Osteocyte (in vitro differentiated cells): ENCODE data around the gene UBR3. TPM values are rescaled to one million over a fixed set of nuclear protein-coding genes. Genes with fewer than 3 reads are reported as not detected.

Experiments
- DNase-seq: peaks from one replicate; pipeline ENCODE4 v3.0.0; 2021; ENCODE audit warnings: mixed read lengths; ENCODE audit not compliant: unreplicated experiment; ENCODE audit errors: extremely low spot score
- H3K27ac Mint-ChIP-seq: one replicate; pipeline ENCODE4 v1.8.0; 2021; ENCODE audit warnings: mild to moderate bottlenecking, mixed read lengths; ENCODE audit not compliant: unreplicated experiment
- H3K27me3 Mint-ChIP-seq: one replicate; pipeline ENCODE4 v1.8.0; 2021; ENCODE audit warnings: mixed read lengths; ENCODE audit not compliant: unreplicated experiment
- H3K36me3 Mint-ChIP-seq: one replicate; pipeline ENCODE4 v1.8.0; 2021; ENCODE audit warnings: mixed read lengths; ENCODE audit not compliant: unreplicated experiment
- H3K4me1 Mint-ChIP-seq: one replicate; pipeline ENCODE4 v1.8.0; 2021; ENCODE audit warnings: mixed read lengths; ENCODE audit not compliant: unreplicated experiment
- H3K4me3 Mint-ChIP-seq: one replicate; pipeline ENCODE4 v1.8.0; 2021; ENCODE audit warnings: mild to moderate bottlenecking, moderate library complexity, mixed read lengths; ENCODE audit not compliant: unreplicated experiment
- H3K9me3 Mint-ChIP-seq: one replicate; pipeline ENCODE4 v1.8.0; 2021; ENCODE audit warnings: mixed read lengths; ENCODE audit not compliant: unreplicated experiment
- CTCF ChIP-seq: fragments of 200-600 bp; sonication (generic); IDR thresholded peaks from 2 replicates; pipeline ENCODE4 v1.5.0; 2021; ENCODE audit warnings: antibody characterized with exemption, mild to moderate bottlenecking, moderate library complexity
- total RNA-seq: library from RNA; stranded (reverse); gene quantifications from 2 replicates; pipeline ENCODE4 v1.2.1, GENCODE V29; 2021

The UBR3 gene
- total RNA-seq, 1 donor from 2014 or later, result 38.0 TPM

DNA sequence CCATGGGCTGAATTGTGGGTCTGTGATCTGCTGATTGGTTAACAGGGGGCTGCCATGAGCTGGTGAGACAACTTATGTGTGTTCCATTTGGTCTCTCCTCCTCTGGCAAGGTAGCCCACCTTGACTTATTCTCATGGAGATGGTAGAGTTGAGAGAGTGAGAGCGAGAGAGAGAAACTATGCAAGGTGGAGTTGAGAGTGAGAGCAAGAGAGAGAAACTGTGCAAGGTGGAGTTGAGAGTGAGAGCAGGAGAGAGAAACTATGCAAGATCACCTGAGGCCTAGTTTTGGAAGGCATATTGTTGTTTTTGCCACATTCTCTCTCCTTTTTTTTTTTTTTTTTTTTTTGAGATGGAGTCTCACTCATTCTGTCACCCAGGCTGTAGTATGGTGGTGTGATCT is 155.7 kb downstream of the UBR3 start:
- Mint-ChIP-seq H3K27me3 (no peaks in the 10 kb centered on the region), H3K9me3 (no peaks in the 10 kb centered on the region), H3K4me3 (no peak overlapping the region), H3K27ac (no peak overlapping the region), H3K36me3 (peaks cover 9% of the 10 kb centered on the region), H3K4me1 (no peaks in the 10 kb centered on the region)
- TF ChIP-seq CTCF, result no peak
- no peak for DNase-seq

DNA sequence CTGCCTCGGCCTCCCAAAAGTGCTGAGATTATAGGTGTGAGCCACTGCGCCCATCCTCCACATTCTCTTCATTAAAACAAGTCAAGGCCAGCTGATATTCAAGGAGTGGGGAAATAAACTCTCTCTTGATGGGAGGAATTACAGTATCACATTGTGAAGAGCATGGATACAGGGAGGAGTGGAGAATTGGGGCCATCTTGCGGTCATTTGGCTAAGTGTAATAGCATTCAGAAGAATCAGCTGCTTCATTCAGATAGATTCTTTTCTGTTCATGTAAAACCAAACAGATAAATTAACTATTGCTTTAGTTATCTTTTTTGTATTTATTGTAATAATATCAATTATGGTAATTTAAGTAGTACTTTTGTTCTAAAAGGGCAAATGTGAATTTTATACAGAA is 156.3 kb downstream of the UBR3 start:
- Mint-ChIP-seq H3K4me1 (no peaks in the 10 kb centered on the region), H3K27ac (no peak overlapping the region), H3K27me3 (no peaks in the 10 kb centered on the region), H3K4me3 (no peak overlapping the region), H3K36me3 (peaks cover 6% of the 10 kb centered on the region), H3K9me3 (no peaks in the 10 kb centered on the region)
- DNase-seq, result no peak
- TF ChIP-seq CTCF, result no peak

DNA sequence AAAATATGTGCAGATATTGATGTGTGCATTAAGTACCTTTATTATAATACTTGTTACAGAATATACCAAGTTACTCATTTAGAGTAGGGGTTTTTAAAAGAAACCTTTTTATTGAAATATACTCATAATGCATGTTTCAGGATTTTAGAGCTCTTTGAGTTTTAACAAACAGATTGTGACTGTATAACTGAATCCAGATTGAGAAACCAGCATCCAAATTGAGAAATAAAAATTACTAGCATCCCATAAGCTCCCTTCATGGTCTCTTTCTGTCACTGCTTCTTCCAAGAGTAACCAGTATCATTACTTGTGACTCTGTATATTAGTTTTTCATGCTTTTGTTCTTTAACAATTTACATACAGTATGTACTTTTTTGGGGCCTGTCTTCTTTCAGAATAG is 156.9 kb downstream of the UBR3 start:
- no peak for DNase-seq
- Mint-ChIP-seq H3K9me3 (no peaks in the 10 kb centered on the region), H3K4me1 (no peaks in the 10 kb centered on the region), H3K27ac (no peak overlapping the region), H3K27me3 (no peaks in the 10 kb centered on the region), H3K4me3 (no peak overlapping the region), H3K36me3 (peaks cover 6% of the 10 kb centered on the region)
- TF ChIP-seq CTCF, result no peak

DNA sequence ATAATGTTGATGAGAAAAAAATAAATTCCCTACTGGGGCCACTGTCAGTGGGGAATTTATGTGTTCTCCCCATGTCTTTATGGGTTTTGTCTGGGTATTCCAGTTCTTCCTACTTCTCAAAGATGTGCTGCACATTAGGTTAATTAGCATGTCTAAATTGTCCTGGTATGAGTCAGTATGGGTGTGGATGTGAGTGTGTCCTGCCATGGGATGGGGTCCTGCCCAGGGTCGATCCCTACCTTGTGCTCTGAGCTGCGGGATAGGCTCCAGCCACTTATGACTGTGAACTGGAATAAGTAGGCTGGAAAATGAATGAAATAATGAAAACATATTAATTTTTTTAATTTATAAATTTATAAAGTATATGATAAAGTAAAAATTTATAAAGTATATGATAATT is 167.5 kb downstream of the UBR3 start:
- H3K9me3 Mint-ChIP-seq, result peaks cover 2% of the 10 kb centered on the region
- H3K27me3 Mint-ChIP-seq, result no peaks in the 10 kb centered on the region
- H3K4me1 Mint-ChIP-seq, result peaks cover 15% of the 10 kb centered on the region
- no peak overlapping the region for H3K27ac Mint-ChIP-seq
- TF ChIP-seq CTCF, result no peak
- H3K36me3 Mint-ChIP-seq, result peaks cover 19% of the 10 kb centered on the region
- no peak for DNase-seq
- no peak overlapping the region for H3K4me3 Mint-ChIP-seq

DNA sequence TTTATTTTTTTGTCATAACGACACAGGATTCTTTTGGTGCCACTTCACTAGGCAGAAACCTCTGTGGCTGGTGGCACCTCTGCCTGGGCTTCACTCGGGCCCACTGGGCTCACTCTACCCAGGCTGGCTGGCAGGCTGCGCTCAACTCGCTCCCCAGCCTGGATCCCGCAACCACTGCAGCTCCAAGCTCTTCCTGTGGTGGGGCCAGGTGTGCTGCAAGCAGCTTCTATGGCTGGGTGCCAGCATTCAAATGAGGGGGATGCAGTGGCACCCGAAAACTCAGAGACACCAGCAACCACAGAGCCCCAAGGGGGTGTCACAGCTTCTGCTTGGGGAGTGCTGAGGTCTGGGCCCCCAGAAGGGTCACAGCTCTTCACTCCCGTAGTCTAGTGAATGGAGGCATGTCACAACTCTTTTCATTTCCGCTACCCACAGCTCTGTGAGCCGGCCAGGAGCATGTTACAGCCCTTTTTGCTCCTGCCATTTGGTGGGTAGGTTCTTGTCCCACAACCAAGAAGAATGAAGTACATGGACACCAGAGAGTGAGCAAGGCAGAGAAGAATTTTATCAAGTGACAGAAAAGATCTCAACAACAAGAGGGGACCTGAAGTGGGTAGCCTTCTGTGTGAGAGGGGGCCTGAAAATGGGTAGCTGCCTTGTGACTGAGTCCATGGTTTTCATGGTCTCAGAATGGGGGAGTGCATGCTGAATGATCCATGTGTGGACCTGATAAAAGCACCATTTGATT is 170.1 kb downstream of the UBR3 start:
- Mint-ChIP-seq H3K36me3 (peaks cover 19% of the 10 kb centered on the region), H3K4me3 (no peak overlapping the region), H3K27ac (no peak overlapping the region), H3K9me3 (no peaks in the 10 kb centered on the region), H3K4me1 (peaks cover 17% of the 10 kb centered on the region), H3K27me3 (no peaks in the 10 kb centered on the region)
- DNase-seq, result no peak
- TF ChIP-seq CTCF, result no peak
